ENCODE data around the gene DYNC1LI1. TPM values are rescaled to one million over a fixed set of nuclear protein-coding genes. Genes with fewer than 3 reads are reported as not detected.

DYNC1LI1 gene
- total and polyA plus RNA-seq, 2 experiments from 2014 or later: 45.1 to 48.0 TPM

- H3K79me2 ChIP-seq (replicated peaks; ENCODE audit: insufficient read depth): peaks cover 100% of the 10 kb centered on the region
- Mint-ChIP-seq H3K27me3 (ENCODE audit: insufficient read depth, low read depth, poor library complexity) (no peaks in the 10 kb centered on the region), H3K4me3 (no peak overlapping the region), H3K27ac (no peak overlapping the region), H3K9me3 (no peaks in the 10 kb centered on the region), H3K4me1 (peaks cover 21% of the 10 kb centered on the region), H3K36me3 (ENCODE audit: low read depth) (no peaks in the 10 kb centered on the region)
- peaks cover 6% of the 10 kb centered on the region; the same call in 1 of the 2 replicates for H3K4me1 ChIP-seq (ENCODE audit: insufficient read depth)
- no peaks in the 10 kb centered on the region for H3F3A ChIP-seq (replicated peaks; ENCODE audit: low read depth)
- no peaks in the 10 kb centered on the region for H3K9me2 ChIP-seq (ENCODE audit: insufficient read depth)
- DNase-seq (ENCODE audit: low spot score) (no peak), ATAC-seq (no peak)
- no peak overlapping the region for H2AFZ ChIP-seq
- peaks cover 19% of the 10 kb centered on the region for H4K20me1 ChIP-seq (replicated peaks; ENCODE audit: insufficient read depth)
- no peaks in the 10 kb centered on the region for H3K27me3 ChIP-seq (ENCODE audit: insufficient read depth)
- no peaks in the 10 kb centered on the region for H3K36me3 ChIP-seq (ENCODE audit: insufficient read depth)
- H3K4me3 ChIP-seq: no peak overlapping the region
- TF ChIP-seq EZH2phosphoT487 (IDR thresholded peaks at IDR 0.05; ENCODE audit: unreplicated experiment) (no peak), STAT1 (IDR thresholded peaks at IDR 0.05; ENCODE audit: unreplicated experiment) (no peak), JUNB (IDR thresholded peaks at IDR 0.05; ENCODE audit: unreplicated experiment) (no peak), ETS1 (IDR thresholded peaks at IDR 0.05) (no peak), ZNF462 (CRISPR knock-in tag; IDR thresholded peaks at IDR 0.05) (no peak), REST (IDR thresholded peaks at IDR 0.05; ENCODE audit: unreplicated experiment) (no peak), EZH2 (IDR thresholded peaks at IDR 0.05; ENCODE audit: low read depth, unreplicated experiment) (no peak), CREB1 (CRISPR knock-in tag; IDR thresholded peaks at IDR 0.05; ENCODE audit: low read depth) (no peak), CTCF (conservative IDR thresholded peaks at IDR 0.05; ENCODE audit: low read depth in 2 of 2) (no peak), POLR2AphosphoS5 (IDR thresholded peaks at IDR 0.05; ENCODE audit: low read depth) (no peak), NANOG (IDR thresholded peaks at IDR 0.05; ENCODE audit: borderline replicate concordance) (no peak), ZNF114 (CRISPR knock-in tag; IDR thresholded peaks at IDR 0.05) (no peak), ZNF331 (CRISPR knock-in tag; IDR thresholded peaks at IDR 0.05; ENCODE audit: low read depth) (no peak)
- H3K27ac ChIP-seq (ENCODE audit: low read depth): no peak overlapping the region
- H3K4me2 ChIP-seq: no peak overlapping the region
These were observed 16.7 kb downstream of the DYNC1LI1 start for GRCh38 chr3:32553973-32554372.

Data from GM23338 (cell line).